K562 (cell line): ENCODE measurements around the gene GABRB3. TPM values are rescaled to one million over a fixed set of nuclear protein-coding genes. Genes with fewer than 3 reads are reported as not detected.

Source experiments
- ATAC-seq: fragments of 200-7000 bp; cut with Tn5 transposase; 3 replicates; pipeline ENCODE4 v1.9.1; 2020; ENCODE audit warnings: moderate library complexity
- BruUV-seq: library from RNA; stranded (reverse); fragments of 400-500 nt; replicated peaks from 2 replicates; lab custom pipeline; 2021; lab: Mats Ljungman, UMichigan
- CTCF ChIA-PET: fragments of 300-600 bp; formaldehyde crosslinking; extraction: SDS; loops from one replicate; lab custom pipeline; 2021; ENCODE audit warnings: low intra/inter-chr PET ratio; lab: Yijun Ruan, JAX
- POLR2A ChIA-PET: fragments of 300-600, 350-650 bp; sonication (Branson Sonifier 250); formaldehyde crosslinking; extraction: SDS; loops from one replicate; lab custom pipeline; 2021; ENCODE audit warnings: antibody characterized with exemption, inconsistent platforms; lab: Yijun Ruan, JAX
- DNase-seq, 4 experiments: peaks; one replicate each; pipeline versions ENCODE4 v3.0.0 to v3.0.0-alpha.2; 2011 to 2018; ENCODE audit warnings: low spot score in 3 of 4, mixed read lengths in 3 of 4; ENCODE audit errors: extremely low read depth in 1 of 4
- FAIRE-seq: peaks from 2 replicates; lab custom pipeline; 2011; peaks lifted over from hg19 to GRCh38; lab: Jason Lieb, UNC
- H2AFZ ChIP-seq: 2 replicates; pipeline ENCODE4 v1.6.0; 2011; ENCODE audit warnings: low read depth, low read length, control low read depth, inconsistent platforms
- H3K27ac ChIP-seq: fragments of 200-600 bp; 3 replicates; pipeline ENCODE4 v1.8.0; 2011; ENCODE audit warnings: low read depth, mild to moderate bottlenecking, control low read depth, inconsistent platforms, low read length, moderate library complexity, mixed read lengths; ENCODE audit errors: extremely low read depth
- H3K27me3 ChIP-seq, 2 experiments: fragments of 300-600 bp in 1 of 2; 2 replicates in 1 of 2; 3 replicates in 1 of 2; pipeline versions ENCODE4 v1.6.0 to v1.8.0; 2011; ENCODE audit warnings: inconsistent platforms in 2 of 2, low read length in 2 of 2, mild to moderate bottlenecking in 1 of 2, mixed read lengths in 1 of 2, moderate library complexity in 1 of 2; ENCODE audit not compliant: control insufficient read depth in 2 of 2, insufficient read depth in 2 of 2
- H3K36me3 ChIP-seq: fragments of 300-600 bp; 3 replicates; pipeline ENCODE4 v1.8.0; 2011; ENCODE audit warnings: mild to moderate bottlenecking, low read length, inconsistent platforms; ENCODE audit not compliant: control insufficient read depth, insufficient read depth
- H3K4me1 ChIP-seq, 2 experiments: fragments of 200-600 bp in 1 of 2; replicated peaks in 1 of 2; 2 replicates in 1 of 2; 3 replicates in 1 of 2; pipeline versions ENCODE4 v1.5.1 to v1.8.0; 2011; ENCODE audit warnings: inconsistent platforms in 2 of 2, low read length in 2 of 2, mild to moderate bottlenecking in 1 of 2, mixed read lengths in 1 of 2, moderate library complexity in 1 of 2; ENCODE audit not compliant: control insufficient read depth in 2 of 2, insufficient read depth in 2 of 2
- H3K4me2 ChIP-seq: 2 replicates; pipeline ENCODE4 v1.6.1; 2011; ENCODE audit warnings: low read length, control low read depth, inconsistent platforms, mixed read lengths; ENCODE audit not compliant: insufficient read depth
- H3K4me3 ChIP-seq: fragments of 200-600 bp; sonication (generic), shearing (Covaris generic); 2 replicates; pipeline ENCODE4 v1.5.1; 2016; ENCODE audit warnings: control low read depth, inconsistent platforms
- H3K79me2 ChIP-seq: fragments of 200-600 bp; 3 replicates; pipeline ENCODE4 v1.8.0; 2011; ENCODE audit warnings: low read length, inconsistent platforms; ENCODE audit not compliant: control insufficient read depth, insufficient read depth
- H3K9ac ChIP-seq, 2 experiments: 2 replicates each; pipeline versions ENCODE4 v1.6.0 to v1.6.1; 2011; ENCODE audit warnings: low read depth in 2 of 2, low read length in 2 of 2, control low read depth in 1 of 2, inconsistent platforms in 1 of 2, mild to moderate bottlenecking in 1 of 2, mixed read lengths in 1 of 2; ENCODE audit not compliant: insufficient read depth in 1 of 2
- H3K9me1 ChIP-seq: one replicate; pipeline ENCODE4 v1.6.0; 2011; ENCODE audit warnings: inconsistent platforms, mild to moderate bottlenecking, low read length, moderate library complexity; ENCODE audit not compliant: control insufficient read depth, insufficient read depth
- H3K9me3 ChIP-seq: replicated peaks from 2 replicates; pipeline ENCODE4 v1.5.1; 2011; ENCODE audit warnings: low read depth, low read length, inconsistent platforms; ENCODE audit not compliant: control insufficient read depth, insufficient read depth
- H4K20me1 ChIP-seq: replicated peaks from 2 replicates; pipeline ENCODE4 v1.6.1; 2011; ENCODE audit warnings: low read length, inconsistent platforms, mixed read lengths; ENCODE audit not compliant: control insufficient read depth, insufficient read depth
- FOXK2 ChIP-seq, 2 experiments: fragments of 450-650 bp; IDR thresholded peaks in 1 of 2; conservative IDR thresholded peaks in 1 of 2; 2 replicates each; pipeline ENCODE4 v1.6.1; 2016; ENCODE audit warnings: low read depth in 2 of 2, mild to moderate bottlenecking in 1 of 2
- GABPA ChIP-seq: fragments of 200-800 bp; sonication (Bioruptor generic); conservative IDR thresholded peaks from 2 replicates; pipeline ENCODE4 v1.6.1; 2016; ENCODE audit warnings: low read depth, missing genetic modification characterization, missing compliant biosample characterization
- RBM25 ChIP-seq: fragments of 200-400 bp; formaldehyde crosslinking; IDR thresholded peaks from 2 replicates; pipeline ENCODE4 v1.6.1; 2018; ENCODE audit warnings: low read length, low read depth, moderate library complexity; ENCODE audit not compliant: severe bottlenecking
- in situ Hi-C: fragments of 300-500 bp; cut with MboI; formaldehyde crosslinking; loops from 4 replicates; pipeline ENCODE4 v1.15.0; 2018; ENCODE audit warnings: inconsistent platforms, mixed read lengths
- intact Hi-C: fragments of 100-400 bp; cut with micrococcal nuclease; formaldehyde crosslinking; loops from 2 replicates; pipeline ENCODE4 v1.14.2; 2022
- polyA plus RNA-seq, 8 experiments: library from polyadenylated mRNA; depleted of rRNA in 4 of 8; stranded (reverse) in 5 of 8; unstranded in 3 of 8; fragments of >200 nt; fragmentation: Nextera tagmentation in 2 of 8; fragmentation: Illumina TruSeq in 1 of 8; extraction: Ambion mirVana in 2 of 8; extraction: Trizol in 1 of 8; gene quantifications; 2 replicates each; pipeline versions ENCODE4 v1.2.1 to v1.2.3, GENCODE V29; 2011 to 2014; ENCODE audit warnings: inconsistent platforms in 1 of 8, missing spikeins in 1 of 8
- total RNA-seq, 7 experiments: library from RNA; depleted of rRNA in 6 of 7; stranded (reverse); fragments of >200 nt in 6 of 7; fragmentation: Illumina TruSeq in 2 of 7; extraction: Trizol in 2 of 7; gene quantifications; 2 replicates each; pipeline versions ENCODE4 v1.2.1 to v1.2.3, GENCODE V29; 2011 to 2021; ENCODE audit warnings: low replicate concordance in 1 of 7
- TF ChIP-seq, protein P1 (sequence below): sonication (generic); formaldehyde crosslinking; IDR thresholded peaks from 2 replicates; pipeline ENCODE4 v1.8.1; 2023; ENCODE audit warnings: mild to moderate bottlenecking, missing genetic modification reagents, moderate library complexity

Gene GABRB3
- total and polyA plus RNA-seq, 9 of the 15 experiments (the other 6 are each of a cell fraction or from before 2014, with no cell fraction given) = 0.09 to 1.4 (median 0.49) TPM

DNA sequence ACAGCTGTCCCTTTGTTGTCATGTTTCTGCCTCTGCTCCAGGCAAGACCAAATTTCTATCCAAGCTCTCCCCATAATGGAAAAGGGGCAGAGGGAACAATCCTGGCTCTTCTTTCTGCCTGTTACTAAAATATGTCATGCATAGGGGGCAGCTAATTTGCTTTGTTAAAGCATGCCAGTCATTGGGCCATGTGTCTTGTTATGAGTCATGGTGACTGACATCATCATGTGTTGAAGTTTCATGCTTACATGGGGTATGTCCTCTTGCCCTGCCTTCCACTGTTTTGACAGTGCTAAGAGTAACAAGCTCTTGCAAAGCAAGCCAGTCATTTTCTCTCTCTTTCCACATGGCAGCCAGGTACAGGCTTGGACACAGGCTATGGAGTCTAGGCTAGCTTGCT, 268.9 kb downstream of the GABRB3 start:
- CTCF ChIA-PET = no interaction called here
- H3K36me3 ChIP-seq = no peaks in the 10 kb centered on the region

More for the DNA sequence above, 268.9 kb downstream of the GABRB3 start:
- POLR2A ChIA-PET = no interaction called here
- TF ChIP-seq FOXK2 (conservative IDR thresholded peaks at IDR 0.05 in 1 of 2, IDR thresholded peaks at IDR 0.05 in 1 of 2; ENCODE audit: low read depth in 2 of 2) = no peak
- TF ChIP-seq, protein P1, sequence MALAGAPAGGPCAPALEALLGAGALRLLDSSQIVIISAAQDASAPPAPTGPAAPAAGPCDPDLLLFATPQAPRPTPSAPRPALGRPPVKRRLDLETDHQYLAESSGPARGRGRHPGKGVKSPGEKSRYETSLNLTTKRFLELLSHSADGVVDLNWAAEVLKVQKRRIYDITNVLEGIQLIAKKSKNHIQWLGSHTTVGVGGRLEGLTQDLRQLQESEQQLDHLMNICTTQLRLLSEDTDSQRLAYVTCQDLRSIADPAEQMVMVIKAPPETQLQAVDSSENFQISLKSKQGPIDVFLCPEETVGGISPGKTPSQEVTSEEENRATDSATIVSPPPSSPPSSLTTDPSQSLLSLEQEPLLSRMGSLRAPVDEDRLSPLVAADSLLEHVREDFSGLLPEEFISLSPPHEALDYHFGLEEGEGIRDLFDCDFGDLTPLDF (CRISPR knock-in tag) = no peak
- no peak for TF ChIP-seq GABPA (tag)
- no peak for TF ChIP-seq RBM25
- Histone ChIP-seq H3K4me2 (no peak overlapping the region), H4K20me1 (no peaks in the 10 kb centered on the region), H3K4me3 (no peak overlapping the region), H3K27me3 (no peaks in the 10 kb centered on the region), H3K9me1 (no peaks in the 10 kb centered on the region), H2AFZ (no peak overlapping the region), H3K4me1 (no peaks in the 10 kb centered on the region), H3K79me2 (no peaks in the 10 kb centered on the region), H3K27ac (no peak overlapping the region), H3K9ac (no peak overlapping the region), H3K9me3 (no peaks in the 10 kb centered on the region)
- in situ Hi-C loops (no loop called here), intact Hi-C loops (no loop called here)
- FAIRE-seq (no peak), DNase-seq (no peak), ATAC-seq (no peak)
- BruUV-seq = no TSS peak

Other genes with a start within 250 kb of the GABRB3 start
- gene GABRA5, start 94.0 kb upstream of the GABRB3 start, total RNA-seq (2014; rRNA removed) = not detected in 2 replicates
- gene GABRA5, start 94.0 kb upstream of the GABRB3 start, total RNA-seq (2014; rRNA removed; fragmentation: Illumina TruSeq; extraction: Trizol) = not detected in 2 replicates
- gene GABRA5, start 94.0 kb upstream of the GABRB3 start, total RNA-seq (2015; rRNA removed; fragmentation: Illumina TruSeq; extraction: Trizol) = not detected in 2 replicates
- not detected in 2 replicates for gene GABRA5, start 94.0 kb upstream of the GABRB3 start, total RNA-seq (2021)
- not detected in 2 replicates for gene GABRA5, start 94.0 kb upstream of the GABRB3 start, polyA plus RNA-seq (2011; rRNA removed)
- gene GABRA5, start 94.0 kb upstream of the GABRB3 start, polyA plus RNA-seq (2014; fragmentation: Illumina TruSeq; extraction: Trizol) = not detected in 2 replicates
- not detected for gene GABRA5, start 94.0 kb upstream of the GABRB3 start, polyA plus RNA-seq (2014; fragmentation: Nextera tagmentation; extraction: Ambion mirVana)
- not detected in 2 replicates for gene GABRA5, start 94.0 kb upstream of the GABRB3 start, polyA plus RNA-seq (2014; rRNA removed)
- gene GABRG3, start 198.1 kb upstream of the GABRB3 start, total RNA-seq (2014; rRNA removed) = 7.6 and 9.9 TPM in 2 replicates
- gene GABRG3, start 198.1 kb upstream of the GABRB3 start, total RNA-seq (2014; rRNA removed; fragmentation: Illumina TruSeq; extraction: Trizol) = 12.0 and 13.3 TPM in 2 replicates
- gene GABRG3, start 198.1 kb upstream of the GABRB3 start, total RNA-seq (2015; rRNA removed; fragmentation: Illumina TruSeq; extraction: Trizol) = 13.6 and 13.9 TPM in 2 replicates
- gene GABRG3, start 198.1 kb upstream of the GABRB3 start, total RNA-seq (2021) = 13.8 and 15.1 TPM in 2 replicates
- gene GABRG3, start 198.1 kb upstream of the GABRB3 start, polyA plus RNA-seq (2011; rRNA removed) = 7.0 and 11.2 TPM in 2 replicates
- 14.6 and 14.8 TPM in 2 replicates for gene GABRG3, start 198.1 kb upstream of the GABRB3 start, polyA plus RNA-seq (2014; fragmentation: Illumina TruSeq; extraction: Trizol)
- 1 to 10 TPM; 4.0 to 4.6 TPM for gene GABRG3, start 198.1 kb upstream of the GABRB3 start, polyA plus RNA-seq (2014; fragmentation: Nextera tagmentation; extraction: Ambion mirVana)
- 6.9 and 7.6 TPM in 2 replicates for gene GABRG3, start 198.1 kb upstream of the GABRB3 start, polyA plus RNA-seq (2014; rRNA removed)